EL (cell line): ENCODE results near the gene ATXN1.
"Not testable (repeated sequence)": the region's sequence is repeated elsewhere in the genome, so short reads cannot be mapped to it uniquely, and the experiment has no call there.

Experiments
- DNase-seq: peaks from one replicate; pipeline ENCODE4 v3.0.0-alpha.2; 2016

The ATXN1 gene

GRCh38 chr6:16555550-16555949 is 205.7 kb downstream of the ATXN1 start:
- no peak for DNase-seq

- no peak for DNase-seq
Observed at GRCh38 chr6:16553531-16553930, 207.7 kb downstream of the ATXN1 start.

GRCh38 chr6:16551466-16551865 is 209.8 kb downstream of the ATXN1 start:
- DNase-seq = no peak

- peak; percentile 31 for DNase-seq
Observed at GRCh38 chr6:16548121-16548520, 213.1 kb downstream of the ATXN1 start.

GRCh38 chr6:16547587-16547986 is 213.7 kb downstream of the ATXN1 start:
- DNase-seq = no peak

- DNase-seq = no peak
Observed at GRCh38 chr6:16546861-16547260, 214.4 kb downstream of the ATXN1 start.

GRCh38 chr6:16545382-16545781 is 215.9 kb downstream of the ATXN1 start:
- DNase-seq = no peak

GRCh38 chr6:16544521-16544920 is 216.7 kb downstream of the ATXN1 start:
- DNase-seq = no peak

- no peak for DNase-seq
Observed at GRCh38 chr6:16544006-16544405, 217.3 kb downstream of the ATXN1 start.

GRCh38 chr6:16543521-16543920 is 217.7 kb downstream of the ATXN1 start:
- no peak for DNase-seq

- DNase-seq = no peak
Observed at GRCh38 chr6:16542070-16542469, 219.2 kb downstream of the ATXN1 start.

GRCh38 chr6:16540804-16541752 is 220.2 kb downstream of the ATXN1 start:
- DNase-seq = no peak

- not testable (repeated sequence) for DNase-seq
Observed at GRCh38 chr6:16540383-16540782, 220.9 kb downstream of the ATXN1 start.

- DNase-seq = no peak
Observed at GRCh38 chr6:16539086-16539931, 222.0 kb downstream of the ATXN1 start.

- no peak for DNase-seq
Observed at GRCh38 chr6:16535564-16535963, 225.7 kb downstream of the ATXN1 start.

- DNase-seq = peak; percentile 16
Observed at GRCh38 chr6:16533721-16534136, 227.5 kb downstream of the ATXN1 start.

GRCh38 chr6:16533210-16533609 is 228.1 kb downstream of the ATXN1 start:
- DNase-seq = no peak

GRCh38 chr6:16527691-16528090 is 233.6 kb downstream of the ATXN1 start:
- no peak for DNase-seq

GRCh38 chr6:16524380-16524707 is 236.9 kb downstream of the ATXN1 start:
- DNase-seq = peak; percentile 52

- peak; percentile 94 for DNase-seq
Observed at GRCh38 chr6:16523606-16524379, 237.5 kb downstream of the ATXN1 start.

- DNase-seq = no peak
Observed at GRCh38 chr6:16522937-16523336, 238.3 kb downstream of the ATXN1 start.

- no peak for DNase-seq
Observed at GRCh38 chr6:16521528-16521927, 239.7 kb downstream of the ATXN1 start.
